GM23338 (cell line): ENCODE data around the gene GCNT3.
"Not testable (repeated sequence)": the region's sequence is repeated elsewhere in the genome, so short reads cannot be mapped to it uniquely, and the experiment has no call there.

Experiments used
- CREB1 ChIP-seq: fragments of 250-450 bp; sonication (Bioruptor Pico); IDR thresholded peaks from 2 replicates; pipeline ENCODE4 v1.5.0; 2020; ENCODE audit warnings: low read depth, mild to moderate bottlenecking, moderate library complexity
- CTCF ChIP-seq, 2 experiments: fragments of 200-600 bp in 1 of 2; sonication (generic) in 1 of 2; conservative IDR thresholded peaks; 2 replicates each; pipeline versions ENCODE4 v1.5.1 to v1.6.1; 2016 to 2017; ENCODE audit warnings: antibody characterized with exemption in 2 of 2, low read depth in 2 of 2, mild to moderate bottlenecking in 2 of 2, moderate library complexity in 1 of 2
- EZH2 ChIP-seq: fragments of 200-600 bp; sonication (generic); IDR thresholded peaks from one replicate; pipeline ENCODE4 v1.8.0; 2017; ENCODE audit warnings: antibody characterized with exemption, mild to moderate bottlenecking, low read depth; ENCODE audit not compliant: unreplicated experiment
- EZH2phosphoT487 ChIP-seq: fragments of 200-600 bp; sonication (generic); IDR thresholded peaks from one replicate; pipeline ENCODE4 v1.8.1; 2018; ENCODE audit warnings: antibody characterized with exemption; ENCODE audit not compliant: unreplicated experiment
- JUNB ChIP-seq: IDR thresholded peaks from one replicate; pipeline ENCODE4 v1.6.1; 2016; ENCODE audit warnings: antibody characterized with exemption; ENCODE audit not compliant: unreplicated experiment
- NANOG ChIP-seq: IDR thresholded peaks from 2 replicates; pipeline ENCODE4 v1.6.1; 2016; ENCODE audit warnings: antibody characterized with exemption, borderline replicate concordance
- POLR2AphosphoS5 ChIP-seq: IDR thresholded peaks from 2 replicates; pipeline ENCODE4 v1.6.1; 2016; ENCODE audit warnings: antibody characterized with exemption, low read depth
- REST ChIP-seq: IDR thresholded peaks from one replicate; pipeline ENCODE4 v1.6.1; 2018; ENCODE audit warnings: antibody characterized with exemption; ENCODE audit not compliant: unreplicated experiment
- STAT1 ChIP-seq: IDR thresholded peaks from one replicate; pipeline ENCODE4 v1.6.1; 2016; ENCODE audit warnings: antibody characterized with exemption; ENCODE audit not compliant: unreplicated experiment
- ZNF114 ChIP-seq: fragments of 250-450 bp; sonication (Bioruptor Pico); IDR thresholded peaks from 2 replicates; pipeline ENCODE4 v1.5.0; 2020; ENCODE audit warnings: mild to moderate bottlenecking, moderate library complexity
- ZNF331 ChIP-seq: fragments of 250-450 bp; sonication (Bioruptor Pico); IDR thresholded peaks from 2 replicates; pipeline ENCODE4 v1.5.0; 2020; ENCODE audit warnings: low read depth, mild to moderate bottlenecking, moderate library complexity
- ZNF462 ChIP-seq: fragments of 250-450 bp; sonication (Bioruptor Pico); IDR thresholded peaks from 2 replicates; pipeline ENCODE4 v1.5.0; 2020; ENCODE audit warnings: mild to moderate bottlenecking, moderate library complexity

GRCh38 chr15:59645812-59646211 lies 34.2 kb downstream of the GCNT3 start:
- not testable (repeated sequence) for TF ChIP-seq CTCF (conservative IDR thresholded peaks at IDR 0.05; ENCODE audit: low read depth in 2 of 2); EZH2; ZNF114 (CRISPR knock-in tag); EZH2phosphoT487; NANOG; REST; POLR2AphosphoS5; ZNF462 (CRISPR knock-in tag); CREB1; STAT1; JUNB; ZNF331 (CRISPR knock-in tag)
